Panc1 (cell line): ENCODE measurements around the gene LDB2.

Experiments
- CTCF ChIP-seq: fragments of 450-650 bp; IDR thresholded peaks from 2 replicates; pipeline ENCODE4 v1.5.1; 2017; ENCODE audit warnings: mild to moderate bottlenecking
- POLR2AphosphoS5 ChIP-seq: IDR thresholded peaks from 2 replicates; pipeline ENCODE4 v1.6.1; 2012; ENCODE audit warnings: mild to moderate bottlenecking, low read depth, low read length, moderate library complexity
- REST ChIP-seq, 2 experiments: IDR thresholded peaks; 2 replicates each; pipeline ENCODE4 v1.6.1; 2011 to 2012; ENCODE audit warnings: low read depth in 2 of 2, control low read depth in 1 of 2, low read length in 1 of 2, mild to moderate bottlenecking in 1 of 2, moderate library complexity in 1 of 2; ENCODE audit not compliant: insufficient read depth in 1 of 2

- TF ChIP-seq CTCF, result no peak
- TF ChIP-seq REST (IDR thresholded peaks at IDR 0.05; ENCODE audit: insufficient read depth in 1 of 2, low read depth in 2 of 2, low read length in 1 of 2), result no peak
- no peak for TF ChIP-seq POLR2AphosphoS5
Observed at GRCh38 chr4:16827045-16827444, 71.4 kb downstream of the LDB2 start.
